Renal cortex interstitium (tissue), 11 donors: ENCODE measurements around the gene APLP2. TPM values are rescaled to one million over a fixed set of nuclear protein-coding genes. Genes with fewer than 3 reads are reported as not detected.
A peak's percentile ranks its signal among the peaks of the same experiment; 100 is the strongest.

Source experiments
- DNase-seq, 11 donors: peaks; one replicate each; pipeline ENCODE4 v3.0.0-alpha.2; 2013; ENCODE audit warnings: low read depth in 9 of 11, low spot score in 4 of 11; ENCODE audit errors: extremely low read depth in 1 of 11
- polyA plus RNA-seq, 3 donors: library from polyadenylated mRNA; unstranded; fragments of 120-200 nt; gene quantifications; one replicate each; pipeline ENCODE4 v1.2.1, GENCODE V29; 2013; ENCODE audit not compliant: insufficient read length in 3 of 3

The APLP2 gene
- polyA plus RNA-seq, 3 donors, result 443 to 484 (median 448) TPM

- no peak for DNase-seq
Measured at GRCh38 chr11:130040281-130040940, 29.3 kb upstream of the APLP2 start.

- DNase-seq, result no peak
Measured at GRCh38 chr11:130042093-130042591, 27.6 kb upstream of the APLP2 start.

- no peak for DNase-seq
Measured at GRCh38 chr11:130043575-130043974, 26.1 kb upstream of the APLP2 start.

- DNase-seq, result no peak
Measured at GRCh38 chr11:130047141-130047540, 22.6 kb upstream of the APLP2 start.

GRCh38 chr11:130049328-130049771 is 20.3 kb upstream of the APLP2 start:
- no peak for DNase-seq

GRCh38 chr11:130050257-130050656 is 19.4 kb upstream of the APLP2 start:
- DNase-seq, result no peak

- DNase-seq, result no peak
Measured at GRCh38 chr11:130051082-130051481, 18.6 kb upstream of the APLP2 start.

GRCh38 chr11:130052567-130052966 is 17.1 kb upstream of the APLP2 start:
- DNase-seq, result no peak

- DNase-seq, result no peak
Measured at GRCh38 chr11:130054966-130055365, 14.7 kb upstream of the APLP2 start.

GRCh38 chr11:130055617-130056016 is 14.1 kb upstream of the APLP2 start:
- no peak for DNase-seq

GRCh38 chr11:130061017-130061416 is 8.7 kb upstream of the APLP2 start:
- no peak for DNase-seq

- DNase-seq, result no peak
Measured at GRCh38 chr11:130062026-130062425, 7.7 kb upstream of the APLP2 start.

- no peak for DNase-seq
Measured at GRCh38 chr11:130063451-130063850, 6.2 kb upstream of the APLP2 start.

GRCh38 chr11:130064596-130064995 is 5.1 kb upstream of the APLP2 start:
- DNase-seq, result no peak

GRCh38 chr11:130066338-130066737 is 3.4 kb upstream of the APLP2 start:
- no peak for DNase-seq

- DNase-seq, result no peak
Measured at GRCh38 chr11:130068546-130068985, 1.1 kb upstream of the APLP2 start.

- peak in 8 of 11 donors; percentile 29 to 76 (median 66) for DNase-seq
Measured at GRCh38 chr11:130068986-130069658, 572 bp upstream of the APLP2 start.

GRCh38 chr11:130070109-130070845 is 583 bp downstream of the APLP2 start:
- DNase-seq, result peak in 2 of 11 donors; percentile 34 to 53

GRCh38 chr11:130070846-130071200 is 1.1 kb downstream of the APLP2 start:
- no peak for DNase-seq

- DNase-seq, result no peak
Measured at GRCh38 chr11:130071211-130071712, 1.6 kb downstream of the APLP2 start.
